NCI-H510A (cell line): Measurements from ENCODE around the gene ZNF584.

Experiments
- DNase-seq: peaks from one replicate; lab custom pipeline; 2025; lab: John Stamatoyannopoulos, UW

Gene ZNF584

GRCh38 chr19:58385891-58386575 is 22.4 kb upstream of the ZNF584 start:
- DNase-seq, result no peak

GRCh38 chr19:58386576-58387337 is 21.7 kb upstream of the ZNF584 start, which contains the start of gene RPS5:
Gene RPS5, plus strand, starts transcription at chr19:58387269. Its CDS starts 869 bp downstream, at chr19:58388138.
- DNase-seq, result peak; percentile 92

GRCh38 chr19:58387338-58388174 is 20.9 kb upstream of the ZNF584 start:
- DNase-seq, result no peak

GRCh38 chr19:58388175-58388526 is 20.3 kb upstream of the ZNF584 start:
- DNase-seq, result no peak

GRCh38 chr19:58392945-58393724 is 15.3 kb upstream of the ZNF584 start:
- DNase-seq, result no peak

GRCh38 chr19:58393725-58394033 is 14.8 kb upstream of the ZNF584 start:
- DNase-seq, result no peak

- DNase-seq, result no peak
These were observed 13.6 kb upstream of the ZNF584 start for GRCh38 chr19:58394821-58395219.

- DNase-seq, result no peak
These were observed 13.1 kb upstream of the ZNF584 start, which contains the start of gene RNF225 for GRCh38 chr19:58395220-58395978. Gene RNF225, plus strand, starts transcription at chr19:58395656. Its CDS starts 434 bp downstream, at chr19:58396090.

GRCh38 chr19:58395979-58396627 is 12.3 kb upstream of the ZNF584 start:
- no peak for DNase-seq

GRCh38 chr19:58396691-58397532 is 11.5 kb upstream of the ZNF584 start:
- DNase-seq, result no peak

- DNase-seq, result no peak
These were observed 10.9 kb upstream of the ZNF584 start for GRCh38 chr19:58397533-58398037.

GRCh38 chr19:58398087-58398486 is 10.4 kb upstream of the ZNF584 start:
- no peak for DNase-seq

GRCh38 chr19:58398545-58398944 is 9.9 kb upstream of the ZNF584 start:
- DNase-seq, result no peak

- no peak for DNase-seq
These were observed 8.5 kb upstream of the ZNF584 start for GRCh38 chr19:58399903-58400302.

GRCh38 chr19:58400316-58400915 is 8.0 kb upstream of the ZNF584 start:
- DNase-seq, result no peak

- DNase-seq, result peak; percentile 98
These were observed 7.3 kb upstream of the ZNF584 start for GRCh38 chr19:58400916-58401839.

- DNase-seq, result no peak
These were observed 6.5 kb upstream of the ZNF584 start for GRCh38 chr19:58401840-58402421.
